NT2/D1 (cell line): Measurements from ENCODE around the gene LIFR.

ENCODE experiments used
- SUZ12 ChIP-seq: IDR thresholded peaks from 2 replicates; pipeline ENCODE4 v1.6.1; 2011; ENCODE audit not compliant: insufficient read length, insufficient read depth; ENCODE audit errors: extremely low read depth
- ZNF274 ChIP-seq: IDR thresholded peaks from 2 replicates; pipeline ENCODE4 v1.6.1; 2011; ENCODE audit warnings: mild to moderate bottlenecking, low read depth, low read length

- TF ChIP-seq ZNF274 (no peak), SUZ12 (no peak)
Observed at GRCh38 chr5:38602641-38603040, 46.2 kb upstream of the LIFR start.
